ENCODE data around the gene KIR3DL2.
"Not testable (repeated sequence)": the region's sequence is repeated elsewhere in the genome, so short reads cannot be mapped to it uniquely, and the experiment has no call there.

KIR3DL2 gene

DNA sequence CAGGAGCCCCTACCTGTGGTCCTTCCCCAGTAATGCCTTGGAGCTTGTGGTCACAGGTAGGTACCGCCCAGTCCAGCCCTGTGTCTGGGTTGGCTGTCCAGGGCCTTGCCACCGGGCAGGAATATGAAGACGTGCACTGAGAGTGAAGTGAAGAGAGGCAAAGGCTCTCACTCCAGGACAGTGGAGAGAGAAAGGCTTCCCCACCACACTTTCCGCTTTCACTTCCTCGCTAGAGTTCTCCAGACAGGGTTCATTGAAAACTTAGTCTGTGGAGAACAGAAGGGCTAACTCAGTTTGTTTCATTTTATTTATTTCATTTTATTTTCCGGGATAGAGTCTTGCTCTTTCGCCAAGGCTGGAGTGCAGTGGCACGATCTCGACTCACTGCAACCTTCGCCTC, 38.0 kb downstream of the KIR3DL2 start:
- TF ChIP-seq, protein P1, sequence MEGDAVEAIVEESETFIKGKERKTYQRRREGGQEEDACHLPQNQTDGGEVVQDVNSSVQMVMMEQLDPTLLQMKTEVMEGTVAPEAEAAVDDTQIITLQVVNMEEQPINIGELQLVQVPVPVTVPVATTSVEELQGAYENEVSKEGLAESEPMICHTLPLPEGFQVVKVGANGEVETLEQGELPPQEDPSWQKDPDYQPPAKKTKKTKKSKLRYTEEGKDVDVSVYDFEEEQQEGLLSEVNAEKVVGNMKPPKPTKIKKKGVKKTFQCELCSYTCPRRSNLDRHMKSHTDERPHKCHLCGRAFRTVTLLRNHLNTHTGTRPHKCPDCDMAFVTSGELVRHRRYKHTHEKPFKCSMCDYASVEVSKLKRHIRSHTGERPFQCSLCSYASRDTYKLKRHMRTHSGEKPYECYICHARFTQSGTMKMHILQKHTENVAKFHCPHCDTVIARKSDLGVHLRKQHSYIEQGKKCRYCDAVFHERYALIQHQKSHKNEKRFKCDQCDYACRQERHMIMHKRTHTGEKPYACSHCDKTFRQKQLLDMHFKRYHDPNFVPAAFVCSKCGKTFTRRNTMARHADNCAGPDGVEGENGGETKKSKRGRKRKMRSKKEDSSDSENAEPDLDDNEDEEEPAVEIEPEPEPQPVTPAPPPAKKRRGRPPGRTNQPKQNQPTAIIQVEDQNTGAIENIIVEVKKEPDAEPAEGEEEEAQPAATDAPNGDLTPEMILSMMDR (conservative IDR thresholded peaks at IDR 0.05; ENCODE audit: low read depth, low read length), result no peak
- H3K4me3 ChIP-seq (ENCODE audit: low read length), result no peak overlapping the region
- no peak for DNase-seq (ENCODE audit: low read depth)

DNA sequence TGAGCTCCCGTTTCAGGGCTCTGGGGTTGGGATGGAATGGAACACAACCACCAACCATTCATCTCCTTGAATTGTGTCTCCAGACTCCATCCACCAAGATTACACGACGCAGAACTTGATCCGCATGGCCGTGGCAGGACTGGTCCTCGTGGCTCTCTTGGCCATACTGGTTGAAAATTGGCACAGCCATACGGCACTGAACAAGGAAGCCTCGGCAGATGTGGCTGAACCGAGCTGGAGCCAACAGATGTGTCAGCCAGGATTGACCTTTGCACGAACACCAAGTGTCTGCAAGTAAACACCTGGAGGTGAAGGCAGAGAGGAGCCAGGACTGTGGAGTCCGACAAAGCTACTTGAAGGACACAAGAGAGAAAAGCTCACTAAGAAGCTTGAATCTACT, 39.3 kb downstream of the KIR3DL2 start:
- no peak for DNase-seq (ENCODE audit: low read depth)
- no peak overlapping the region for H3K4me3 ChIP-seq (ENCODE audit: low read length)
- TF ChIP-seq, protein P1 (conservative IDR thresholded peaks at IDR 0.05; ENCODE audit: low read depth, low read length), result no peak

- no peak for DNase-seq (ENCODE audit: low read depth)
- H3K4me3 ChIP-seq (ENCODE audit: low read length), result no peak overlapping the region
- TF ChIP-seq, protein P1 (conservative IDR thresholded peaks at IDR 0.05; ENCODE audit: low read depth, low read length), result no peak
These were observed 43.2 kb downstream of the KIR3DL2 start for GRCh38 chr19:54893406-54893805.

- not testable (repeated sequence) for DNase-seq (ENCODE audit: low read depth)
These were observed 43.9 kb downstream of the KIR3DL2 start for GRCh38 chr19:54894106-54894505.

GRCh38 chr19:54896036-54896435, 45.8 kb downstream of the KIR3DL2 start:
- H3K4me3 ChIP-seq (ENCODE audit: low read length), result no peak overlapping the region
- DNase-seq (ENCODE audit: low read depth), result no peak
- TF ChIP-seq, protein P1 (conservative IDR thresholded peaks at IDR 0.05; ENCODE audit: low read depth, low read length), result no peak

More at GRCh38 chr19:54894106-54894505, 43.9 kb downstream of the KIR3DL2 start:
- not testable (repeated sequence) for H3K4me3 ChIP-seq (ENCODE audit: low read length)

- H3K4me3 ChIP-seq (ENCODE audit: low read length); DNase-seq (ENCODE audit: low read depth): not testable (repeated sequence)
These were observed 48.4 kb downstream of the KIR3DL2 start for GRCh38 chr19:54898685-54899084.

- H3K4me3 ChIP-seq (ENCODE audit: low read length); DNase-seq (ENCODE audit: low read depth): not testable (repeated sequence)
These were observed 49.4 kb downstream of the KIR3DL2 start for GRCh38 chr19:54899646-54900045.

DNA sequence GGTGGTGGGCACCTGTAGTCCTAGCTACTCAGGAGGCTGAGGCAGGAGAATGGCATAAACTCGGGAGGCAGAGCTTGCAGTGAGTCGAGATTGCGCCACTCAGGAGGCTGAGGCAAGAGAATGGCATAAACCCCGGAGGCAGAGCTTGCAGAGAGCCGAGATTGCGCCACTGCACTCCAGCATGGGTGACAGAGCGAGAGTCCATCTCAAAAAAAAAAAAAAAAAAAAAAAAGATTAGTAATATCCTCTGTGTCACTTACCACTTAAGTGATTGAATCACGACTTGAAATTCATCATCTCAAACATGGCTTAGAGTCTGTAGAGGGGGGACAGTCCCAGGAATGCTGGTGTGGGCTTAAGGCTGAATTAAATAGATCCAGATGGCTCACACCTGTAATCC, 50.9 kb downstream of the KIR3DL2 start:
- H3K4me3 ChIP-seq (ENCODE audit: low read length); DNase-seq (ENCODE audit: low read depth): not testable (repeated sequence)

DNA sequence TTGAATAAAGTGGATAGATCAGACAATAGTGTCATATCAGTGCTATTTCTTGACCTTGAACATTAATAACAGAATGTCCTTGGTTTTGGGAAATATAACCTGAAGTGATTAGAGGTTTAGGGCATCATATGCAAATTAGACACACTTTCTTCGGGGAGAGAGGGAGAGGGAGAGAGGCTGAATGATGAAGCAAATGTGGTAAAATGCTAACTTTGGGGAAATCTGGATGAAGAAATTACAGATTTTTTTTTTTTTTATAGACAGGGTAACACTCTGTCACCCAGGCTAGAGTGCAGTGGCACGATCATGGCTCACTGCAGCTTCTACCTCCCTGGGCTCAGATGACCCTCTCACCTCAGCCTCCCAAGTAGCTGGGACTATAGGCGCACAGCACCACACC, 51.8 kb downstream of the KIR3DL2 start:
- TF ChIP-seq, protein P1 (conservative IDR thresholded peaks at IDR 0.05; ENCODE audit: low read depth, low read length), result no peak
- H3K4me3 ChIP-seq (ENCODE audit: low read length), result no peak overlapping the region
- no peak for DNase-seq (ENCODE audit: low read depth)

All from retinal pigment epithelial cell (primary cell).